SU-DHL-6 (cell line): ENCODE measurements around the gene PSMB3.

Source experiments
- H2AFZ ChIP-seq: fragments of 200-600 bp; sonication (generic); 2 replicates; pipeline ENCODE4 v1.6.1; 2014; ENCODE audit warnings: low read depth, mild to moderate bottlenecking, moderate library complexity, mixed read lengths, antibody characterized with exemption, low read length; ENCODE audit not compliant: severe bottlenecking
- H3F3A ChIP-seq: fragments of 200-600 bp; shearing (Covaris generic); 2 replicates; pipeline ENCODE4 v1.6.0; 2016; ENCODE audit warnings: antibody characterized with exemption, mild to moderate bottlenecking; ENCODE audit not compliant: insufficient read depth
- H3K27ac ChIP-seq: fragments of 200-600 bp; sonication (generic); 2 replicates; pipeline ENCODE4 v1.5.1; 2016; ENCODE audit warnings: low read depth, mild to moderate bottlenecking, low read length, moderate library complexity, mixed read lengths
- H3K27me3 ChIP-seq: fragments of 200-600 bp; sonication (generic), shearing (Covaris generic); 2 replicates; pipeline ENCODE4 v1.6.0; 2014; ENCODE audit warnings: mild to moderate bottlenecking, low read length
- H3K36me3 ChIP-seq: fragments of 200-600 bp; sonication (generic); 2 replicates; pipeline ENCODE4 v1.6.1; 2014; ENCODE audit warnings: mild to moderate bottlenecking, low read length, mixed read lengths
- H3K4me2 ChIP-seq: fragments of 300-600, 200-600 bp; shearing (Covaris generic), sonication (generic); 2 replicates; pipeline ENCODE4 v1.6.0; 2014; ENCODE audit warnings: low read length, low read depth, mild to moderate bottlenecking; ENCODE audit not compliant: poor library complexity, severe bottlenecking
- H3K4me3 ChIP-seq: fragments of 200-600 bp; sonication (generic); 2 replicates; pipeline ENCODE4 v1.5.1; 2014; ENCODE audit warnings: antibody characterized with exemption, low read length, mild to moderate bottlenecking, mixed read lengths; ENCODE audit not compliant: insufficient read depth, poor library complexity, severe bottlenecking
- H3K79me2 ChIP-seq: fragments of 200-600 bp; sonication (generic); 2 replicates; pipeline ENCODE4 v1.6.1; 2014; ENCODE audit warnings: mild to moderate bottlenecking, low read length, moderate library complexity; ENCODE audit not compliant: insufficient read depth
- H3K9ac ChIP-seq: fragments of 200-600 bp; sonication (generic); 2 replicates; pipeline ENCODE4 v1.7.0; 2014; ENCODE audit warnings: mild to moderate bottlenecking, low read length
- H3K9me2 ChIP-seq: fragments of 200-600 bp; sonication (generic); replicated peaks from 2 replicates; pipeline ENCODE4 v1.6.1; 2014; ENCODE audit warnings: low read length; ENCODE audit not compliant: insufficient read depth
- H3K9me3 ChIP-seq: fragments of 200-600 bp; sonication (generic); 2 replicates; pipeline ENCODE4 v1.6.1; 2014; ENCODE audit warnings: low read length, mixed read lengths; ENCODE audit not compliant: insufficient read depth
- H4K20me1 ChIP-seq: fragments of 200-600 bp; sonication (generic); 2 replicates; pipeline ENCODE4 v1.6.1; 2014; ENCODE audit warnings: low read depth, mild to moderate bottlenecking, antibody characterized with exemption, low read length, moderate library complexity, mixed read lengths
- EZH2phosphoT487 ChIP-seq: fragments of 200-600 bp; sonication (generic), shearing (Covaris generic); conservative IDR thresholded peaks from 2 replicates; pipeline ENCODE4 v1.6.1; 2018; ENCODE audit warnings: mild to moderate bottlenecking, antibody characterized with exemption, low read length, moderate library complexity, mixed read lengths
- TF ChIP-seq, protein P1 (sequence below): fragments of 200-600 bp; sonication (generic); IDR thresholded peaks from one replicate; pipeline ENCODE4 v1.5.1; 2017; ENCODE audit warnings: antibody characterized with exemption, mild to moderate bottlenecking, low read length, moderate library complexity; ENCODE audit not compliant: insufficient read depth, poor library complexity, severe bottlenecking

The PSMB3 gene

GRCh38 chr17:38796451-38797157 lies 44.1 kb downstream of the PSMB3 start:
- H2AFZ ChIP-seq, result no peak overlapping the region
- H3K9ac ChIP-seq, result no peak overlapping the region
- H3K4me2 ChIP-seq, result no peak overlapping the region
- no peak overlapping the region for H3K27ac ChIP-seq
- no peaks in the 10 kb centered on the region for H3K9me3 ChIP-seq
- TF ChIP-seq EZH2phosphoT487, result no peak
- TF ChIP-seq, protein P1, sequence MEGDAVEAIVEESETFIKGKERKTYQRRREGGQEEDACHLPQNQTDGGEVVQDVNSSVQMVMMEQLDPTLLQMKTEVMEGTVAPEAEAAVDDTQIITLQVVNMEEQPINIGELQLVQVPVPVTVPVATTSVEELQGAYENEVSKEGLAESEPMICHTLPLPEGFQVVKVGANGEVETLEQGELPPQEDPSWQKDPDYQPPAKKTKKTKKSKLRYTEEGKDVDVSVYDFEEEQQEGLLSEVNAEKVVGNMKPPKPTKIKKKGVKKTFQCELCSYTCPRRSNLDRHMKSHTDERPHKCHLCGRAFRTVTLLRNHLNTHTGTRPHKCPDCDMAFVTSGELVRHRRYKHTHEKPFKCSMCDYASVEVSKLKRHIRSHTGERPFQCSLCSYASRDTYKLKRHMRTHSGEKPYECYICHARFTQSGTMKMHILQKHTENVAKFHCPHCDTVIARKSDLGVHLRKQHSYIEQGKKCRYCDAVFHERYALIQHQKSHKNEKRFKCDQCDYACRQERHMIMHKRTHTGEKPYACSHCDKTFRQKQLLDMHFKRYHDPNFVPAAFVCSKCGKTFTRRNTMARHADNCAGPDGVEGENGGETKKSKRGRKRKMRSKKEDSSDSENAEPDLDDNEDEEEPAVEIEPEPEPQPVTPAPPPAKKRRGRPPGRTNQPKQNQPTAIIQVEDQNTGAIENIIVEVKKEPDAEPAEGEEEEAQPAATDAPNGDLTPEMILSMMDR, result no peak
- no peaks in the 10 kb centered on the region for H3K27me3 ChIP-seq
- peaks cover 48% of the 10 kb centered on the region for H3K79me2 ChIP-seq
- no peaks in the 10 kb centered on the region for H3K9me2 ChIP-seq
- H3F3A ChIP-seq, result peaks cover 17% of the 10 kb centered on the region
- peaks cover 6% of the 10 kb centered on the region; the same call in 1 of the 2 replicates for H3K36me3 ChIP-seq
- no peaks in the 10 kb centered on the region for H4K20me1 ChIP-seq
- H3K4me3 ChIP-seq, result no peak overlapping the region

- no peak overlapping the region for H3K27ac ChIP-seq
- no peak overlapping the region for H3K4me2 ChIP-seq
- TF ChIP-seq, protein P1, result no peak
- TF ChIP-seq EZH2phosphoT487, result no peak
- no peak overlapping the region for H2AFZ ChIP-seq
- H3K27me3 ChIP-seq, result no peaks in the 10 kb centered on the region
- no peaks in the 10 kb centered on the region for H3K9me3 ChIP-seq
- H3K79me2 ChIP-seq, result peaks cover 48% of the 10 kb centered on the region
- no peak overlapping the region for H3K9ac ChIP-seq
- peaks cover 18% of the 10 kb centered on the region for H3F3A ChIP-seq
- no peaks in the 10 kb centered on the region for H4K20me1 ChIP-seq
- peaks cover 8% of the 10 kb centered on the region; the same call in 1 of the 2 replicates for H3K36me3 ChIP-seq
- H3K4me3 ChIP-seq, result no peak overlapping the region
- no peaks in the 10 kb centered on the region for H3K9me2 ChIP-seq
These were observed 44.6 kb downstream of the PSMB3 start for GRCh38 chr17:38797158-38797490.

DNA sequence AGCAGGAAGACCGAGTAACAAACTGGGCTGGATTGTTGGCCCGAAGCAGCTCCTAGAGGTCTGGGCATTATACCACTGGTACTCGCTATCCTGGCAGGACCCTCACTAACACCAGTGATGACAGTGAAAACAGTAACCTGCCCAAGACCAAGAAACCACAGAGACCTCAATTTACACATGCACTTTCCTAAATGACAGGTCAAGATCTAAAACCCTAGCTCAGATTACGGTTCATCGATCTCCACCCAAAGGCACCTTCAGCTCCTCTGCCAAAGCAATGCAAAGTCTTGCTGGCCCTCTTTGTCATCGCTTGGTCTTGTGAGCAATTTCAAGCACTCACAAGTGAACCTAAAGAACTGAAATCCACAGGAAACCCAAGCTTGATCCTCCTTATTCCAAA lies 45.3 kb downstream of the PSMB3 start:
- Histone ChIP-seq H3K9me3 (no peaks in the 10 kb centered on the region), H3K27ac (peak overlapping the region; percentile 61; the same call in 1 of the 2 replicates), H3F3A (peaks cover 20% of the 10 kb centered on the region), H4K20me1 (no peaks in the 10 kb centered on the region), H3K9ac (peak overlapping the region; percentile 84), H3K27me3 (no peaks in the 10 kb centered on the region), H3K79me2 (peaks cover 48% of the 10 kb centered on the region), H3K36me3 (peaks cover 8% of the 10 kb centered on the region; the same call in 1 of the 2 replicates), H3K9me2 (no peaks in the 10 kb centered on the region), H2AFZ (no peak overlapping the region), H3K4me2 (peak overlapping the region; percentile 90), H3K4me3 (peak overlapping the region; percentile 84)
- TF ChIP-seq, protein P1, result no peak
- TF ChIP-seq EZH2phosphoT487, result no peak
